ENCODE results near the gene GRIA3.

Gene GRIA3

GRCh38 chrX:123206176-123206575 lies 22.1 kb downstream of the GRIA3 start:
- no peak for DNase-seq (ENCODE audit: low read depth)
- TF ChIP-seq CTCF (IDR thresholded peaks at IDR 0.05; ENCODE audit: low read length, missing control alignments) = no peak
- no peak overlapping the region for H3K4me3 ChIP-seq (replicated peaks; ENCODE audit: low read depth, low read length)

GRCh38 chrX:123210252-123210651 lies 26.2 kb downstream of the GRIA3 start:
- TF ChIP-seq CTCF (IDR thresholded peaks at IDR 0.05; ENCODE audit: low read length, missing control alignments) = no peak
- no peak for DNase-seq (ENCODE audit: low read depth)
- H3K4me3 ChIP-seq (replicated peaks; ENCODE audit: low read depth, low read length) = no peak overlapping the region

GRCh38 chrX:123215397-123216089 lies 31.5 kb downstream of the GRIA3 start:
- DNase-seq (ENCODE audit: low read depth) = no peak
- TF ChIP-seq CTCF (IDR thresholded peaks at IDR 0.05; ENCODE audit: low read length, missing control alignments) = no peak
- H3K4me3 ChIP-seq (replicated peaks; ENCODE audit: low read depth, low read length) = no peak overlapping the region

- no peak overlapping the region for H3K4me3 ChIP-seq (replicated peaks; ENCODE audit: low read depth, low read length)
- peak; percentile 5 for DNase-seq (ENCODE audit: low read depth)
- TF ChIP-seq CTCF (IDR thresholded peaks at IDR 0.05; ENCODE audit: low read length, missing control alignments) = no peak
Measured at GRCh38 chrX:123217077-123217476, 33.0 kb downstream of the GRIA3 start.

- DNase-seq (ENCODE audit: low read depth) = no peak
- TF ChIP-seq CTCF (IDR thresholded peaks at IDR 0.05; ENCODE audit: low read length, missing control alignments) = no peak
- no peak overlapping the region for H3K4me3 ChIP-seq (replicated peaks; ENCODE audit: low read depth, low read length)
Measured at GRCh38 chrX:123217728-123218127, 33.6 kb downstream of the GRIA3 start.

- TF ChIP-seq CTCF (IDR thresholded peaks at IDR 0.05; ENCODE audit: low read length, missing control alignments) = no peak
- DNase-seq (ENCODE audit: low read depth) = no peak
- H3K4me3 ChIP-seq (replicated peaks; ENCODE audit: low read depth, low read length) = no peak overlapping the region
Measured at GRCh38 chrX:123219916-123220315, 35.8 kb downstream of the GRIA3 start.

- H3K4me3 ChIP-seq (replicated peaks; ENCODE audit: low read depth, low read length) = no peak overlapping the region
- no peak for TF ChIP-seq CTCF (IDR thresholded peaks at IDR 0.05; ENCODE audit: low read length, missing control alignments)
- no peak for DNase-seq (ENCODE audit: low read depth)
Measured at GRCh38 chrX:123222920-123223319, 38.8 kb downstream of the GRIA3 start.
